ENCODE measurements around the gene SEC14L3.

SEC14L3 gene

DNA sequence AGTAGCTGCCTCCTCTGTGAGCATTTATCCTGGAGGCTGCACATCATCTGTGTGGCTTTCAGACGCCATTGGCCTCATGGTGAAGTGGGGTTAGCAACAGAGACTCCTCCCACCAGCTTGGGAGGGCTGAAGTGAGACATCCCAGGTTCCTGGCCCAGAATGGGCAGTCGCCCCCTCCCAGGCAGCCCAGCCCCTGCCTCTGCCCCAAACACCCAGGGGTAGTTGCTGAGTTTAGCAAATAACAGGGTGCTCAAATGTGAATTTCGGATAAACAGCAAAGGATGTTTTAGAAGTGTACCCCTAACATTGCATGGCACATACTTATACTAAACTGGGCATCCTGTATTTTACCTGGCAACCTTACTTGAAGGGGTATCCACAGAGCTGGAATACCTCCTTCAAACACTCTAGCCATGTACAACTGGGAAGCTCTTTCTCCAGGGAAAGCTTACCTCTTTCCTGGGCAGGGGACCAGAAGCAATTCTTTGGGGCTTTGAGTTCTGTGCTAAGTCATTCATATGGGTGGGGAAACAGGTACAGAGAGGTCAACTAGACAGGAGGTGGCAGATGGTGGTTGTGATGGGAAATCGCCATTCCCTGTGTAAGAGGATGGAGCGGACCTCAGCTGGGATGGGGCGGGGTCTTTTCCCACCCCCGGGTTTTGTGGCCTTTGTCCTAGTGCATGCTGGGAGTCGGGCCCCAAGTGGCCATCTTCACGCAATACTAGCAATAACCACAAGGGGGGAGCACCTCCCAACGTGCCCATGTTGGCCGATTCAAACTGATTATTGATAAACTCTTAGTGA is 27.0 kb downstream of the SEC14L3 start:
- DNase-seq (ENCODE audit: low spot score): peak; percentile 86

DNA sequence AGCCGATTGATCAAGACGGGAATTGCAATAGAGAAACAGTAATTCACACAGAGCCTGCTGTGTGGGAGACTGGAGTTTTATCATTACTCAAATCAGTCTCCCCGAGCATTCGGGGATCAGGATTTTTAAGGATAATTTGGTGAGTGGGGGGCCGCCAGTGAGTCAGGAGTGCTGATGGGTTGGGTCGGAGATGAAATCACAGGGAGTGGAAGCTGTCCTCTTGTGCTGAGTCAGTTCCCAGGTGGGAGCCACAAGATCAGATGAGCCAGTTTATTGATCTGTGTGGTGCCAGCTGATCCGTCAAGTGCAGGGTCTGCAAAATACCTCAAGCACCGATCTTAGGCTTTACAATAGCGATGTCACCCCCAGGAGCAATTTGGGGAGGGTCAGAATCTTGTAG is 30.7 kb downstream of the SEC14L3 start:
- DNase-seq (ENCODE audit: low spot score): no peak

DNA sequence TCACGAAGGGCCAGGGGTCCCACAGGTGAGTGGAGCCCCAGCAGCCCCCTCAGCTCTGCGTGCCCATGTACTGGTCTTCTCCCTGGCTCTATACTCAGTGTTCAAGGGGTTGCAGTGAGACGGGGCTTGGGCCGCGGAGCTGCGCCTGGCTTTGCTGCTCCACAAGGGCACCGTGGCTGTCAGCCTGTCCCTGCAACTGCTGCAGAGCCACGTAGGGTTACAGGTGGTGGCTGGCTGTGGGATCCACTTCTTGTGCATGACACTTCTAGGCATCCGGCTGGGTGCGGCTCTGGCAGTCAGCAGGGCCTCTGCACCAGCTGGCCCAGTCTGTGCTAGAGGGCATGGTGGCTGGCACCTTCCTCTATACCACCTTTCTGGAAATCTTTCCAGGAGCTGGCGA is 32.0 kb downstream of the SEC14L3 start:
- DNase-seq (ENCODE audit: low spot score): no peak

DNA sequence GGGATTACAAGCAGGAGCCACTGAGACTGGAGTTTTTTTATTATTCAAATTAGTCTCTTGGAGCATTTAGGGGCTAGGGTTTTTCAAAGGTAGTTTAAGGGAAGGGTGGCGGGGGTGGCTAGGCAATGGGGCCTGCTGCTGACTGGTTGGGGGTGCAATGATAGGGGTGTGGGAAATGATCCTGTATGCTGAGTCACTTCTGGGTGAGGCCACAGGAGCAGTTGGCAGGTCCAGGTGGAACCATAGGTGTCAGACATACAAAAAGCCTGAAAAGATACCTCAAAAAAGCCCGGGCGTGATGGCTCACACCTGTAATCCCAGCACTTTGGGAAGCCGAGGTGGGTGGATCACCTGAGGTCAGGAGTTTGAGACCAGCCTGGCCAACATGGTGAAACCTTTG is 32.6 kb downstream of the SEC14L3 start:
- no peak for DNase-seq (ENCODE audit: low spot score)

DNA sequence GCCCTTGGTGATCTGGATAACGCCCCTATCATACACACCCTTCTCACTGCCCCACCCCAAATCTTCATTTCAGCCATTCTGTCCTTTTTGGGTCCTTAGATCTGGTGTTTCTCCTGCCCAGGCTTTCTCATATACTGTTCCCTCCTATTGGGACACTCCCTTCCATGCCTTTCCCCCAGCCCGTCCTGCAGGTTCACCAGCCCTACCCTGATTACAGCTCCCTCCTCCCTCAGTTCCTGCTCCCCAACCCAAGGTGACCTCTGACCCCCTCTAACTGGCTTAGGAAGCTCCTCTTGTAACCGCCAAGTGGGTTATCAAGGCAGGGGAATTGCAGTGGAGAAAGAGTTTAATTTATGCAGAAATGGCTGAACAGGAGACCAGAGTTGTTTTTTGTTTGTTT is 33.3 kb downstream of the SEC14L3 start:
- DNase-seq (ENCODE audit: low spot score): no peak

DNA sequence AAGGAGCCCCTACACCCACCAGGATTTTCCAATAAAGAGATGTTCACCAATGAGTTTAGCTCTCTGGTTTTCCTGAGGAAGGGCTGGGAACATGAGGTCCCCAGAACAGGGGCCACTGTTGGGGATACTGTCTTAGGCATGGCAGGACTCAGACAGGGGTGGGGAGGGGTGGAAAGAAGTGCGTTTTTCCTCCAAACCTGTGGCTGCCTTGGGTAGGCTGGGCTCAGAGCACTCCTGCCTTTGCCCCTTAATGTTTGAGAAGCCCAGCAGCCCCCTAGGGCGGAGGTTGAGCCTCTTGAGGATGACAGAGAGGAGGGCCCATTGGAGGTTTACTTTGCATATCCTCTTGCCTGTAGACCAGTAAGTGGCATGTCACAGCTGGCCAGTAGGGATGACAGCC is 35.6 kb downstream of the SEC14L3 start:
- no peak for DNase-seq (ENCODE audit: low spot score)

DNA sequence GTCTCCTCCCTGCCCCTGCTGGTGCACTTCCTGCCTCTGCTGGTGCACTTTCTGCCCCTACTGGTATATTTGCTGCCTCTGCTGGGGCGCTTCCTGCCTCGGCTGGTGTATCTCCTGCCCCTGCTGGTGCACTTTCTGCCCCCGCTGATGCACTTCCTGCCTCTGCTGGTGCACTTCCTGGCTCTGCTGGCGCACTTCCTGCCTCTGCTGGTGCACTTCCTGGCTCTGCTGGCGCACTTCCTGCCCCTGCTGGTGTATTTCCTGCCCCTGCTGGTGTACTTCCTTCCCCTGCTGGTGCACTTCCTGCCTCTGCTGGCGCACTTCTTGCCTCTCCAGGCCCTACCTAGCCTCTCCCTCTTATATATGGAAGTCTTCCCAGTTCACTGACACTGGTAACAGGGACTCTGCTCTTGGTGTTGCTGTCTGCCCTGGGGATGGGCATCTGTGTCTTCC is 36.1 kb downstream of the SEC14L3 start:
- DNase-seq (ENCODE audit: low spot score): no peak

DNA sequence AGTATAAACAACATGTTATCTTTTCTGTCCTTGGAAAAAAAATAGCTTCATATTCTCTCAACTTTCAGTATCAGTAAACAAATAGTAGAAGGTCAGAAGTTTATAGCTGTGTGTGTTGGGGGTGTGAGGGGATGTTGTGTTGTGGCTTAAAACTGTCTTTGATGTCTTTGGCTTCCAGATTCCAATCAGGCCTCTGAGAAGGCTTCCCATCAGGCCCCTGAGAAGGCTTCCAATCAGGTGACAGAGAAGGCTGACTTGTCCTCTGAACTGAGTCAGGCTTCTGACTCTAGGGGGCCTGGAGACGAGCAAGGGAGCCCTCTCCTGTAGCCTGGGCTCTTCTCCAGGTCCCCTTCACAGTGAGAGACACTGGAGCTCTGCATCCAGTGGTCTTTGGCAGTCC is 37.0 kb downstream of the SEC14L3 start:
- no peak for DNase-seq (ENCODE audit: low spot score)

DNA sequence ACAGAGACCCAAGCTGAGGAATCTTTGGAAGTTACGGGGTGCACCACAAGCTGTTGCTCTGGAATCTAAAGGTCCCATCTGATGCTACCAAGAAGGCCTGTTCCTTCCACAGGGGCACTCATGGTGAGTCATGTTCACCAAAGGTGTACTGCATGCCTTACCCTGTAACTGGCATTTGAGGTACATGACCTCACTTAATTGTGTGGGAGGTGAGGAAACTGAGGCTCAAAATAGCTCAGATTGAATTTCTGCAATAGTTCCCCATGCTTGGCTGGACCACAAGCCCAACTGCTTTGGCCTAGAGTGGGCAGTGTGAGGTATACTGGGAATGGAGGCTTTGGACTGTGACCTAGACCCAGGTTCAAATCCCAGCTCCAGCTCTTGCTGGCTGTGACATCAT is 38.0 kb downstream of the SEC14L3 start:
- DNase-seq (ENCODE audit: low spot score): no peak

DNA sequence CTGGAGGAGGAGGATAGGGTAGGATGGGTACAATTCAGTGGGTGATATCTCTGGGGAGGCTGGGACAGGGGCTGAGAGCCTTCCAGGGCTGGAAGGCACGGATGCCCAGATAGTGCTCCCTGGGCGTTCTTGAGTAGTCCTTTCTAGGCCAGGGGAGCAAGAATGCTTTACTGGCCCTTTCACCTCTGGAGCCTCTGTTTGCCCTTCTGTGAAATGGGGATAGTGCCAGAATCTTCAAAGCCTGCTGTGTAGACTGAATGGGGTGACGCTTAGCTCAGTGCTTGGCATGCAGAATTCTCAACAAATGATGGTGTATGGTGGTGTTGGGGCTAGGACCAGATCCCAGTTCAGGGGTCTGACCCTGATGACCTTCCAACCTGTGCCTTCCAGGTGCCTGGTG is 38.6 kb downstream of the SEC14L3 start:
- DNase-seq (ENCODE audit: low spot score): no peak

DNA sequence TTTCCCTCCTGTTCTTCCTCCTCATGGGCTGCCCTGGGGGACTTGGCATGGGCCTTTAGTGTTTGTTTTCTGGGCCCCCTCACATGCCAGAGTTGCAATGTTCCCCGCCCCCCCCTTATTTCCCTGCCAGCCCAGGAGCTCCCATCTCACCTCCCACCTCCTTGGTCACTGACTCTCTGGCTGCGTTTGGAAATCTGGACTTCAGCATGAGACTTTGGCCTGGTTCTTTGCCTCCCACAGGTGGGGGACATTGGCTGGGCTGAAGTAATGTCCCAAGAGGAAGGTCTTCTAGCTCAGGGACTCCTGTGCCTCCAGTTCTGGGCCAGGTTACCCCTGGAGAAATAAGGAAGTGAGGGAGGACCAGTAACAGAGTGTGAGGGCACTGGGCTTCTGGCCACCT is 39.3 kb downstream of the SEC14L3 start:
- no peak for DNase-seq (ENCODE audit: low spot score)

DNA sequence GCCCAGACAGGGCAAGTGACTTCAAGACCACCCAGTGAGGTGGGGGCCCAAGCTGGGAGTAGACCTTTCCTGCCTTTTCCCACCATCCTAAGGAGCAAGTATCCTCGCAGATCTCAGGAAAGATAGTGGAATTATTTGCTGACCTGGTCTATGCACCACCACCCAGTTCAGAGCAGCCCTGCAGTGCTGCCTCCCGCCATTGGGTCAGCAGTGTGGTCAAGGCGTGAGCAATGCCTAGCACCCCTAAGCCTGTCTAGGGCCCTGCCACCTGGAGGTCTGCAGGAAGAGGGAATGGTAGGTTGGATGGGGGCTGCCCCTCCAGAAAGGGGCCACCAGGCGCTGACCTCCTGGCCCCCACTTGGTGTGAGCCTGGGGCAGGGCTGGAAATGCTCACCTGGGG is 39.7 kb downstream of the SEC14L3 start:
- DNase-seq (ENCODE audit: low spot score): no peak

DNA sequence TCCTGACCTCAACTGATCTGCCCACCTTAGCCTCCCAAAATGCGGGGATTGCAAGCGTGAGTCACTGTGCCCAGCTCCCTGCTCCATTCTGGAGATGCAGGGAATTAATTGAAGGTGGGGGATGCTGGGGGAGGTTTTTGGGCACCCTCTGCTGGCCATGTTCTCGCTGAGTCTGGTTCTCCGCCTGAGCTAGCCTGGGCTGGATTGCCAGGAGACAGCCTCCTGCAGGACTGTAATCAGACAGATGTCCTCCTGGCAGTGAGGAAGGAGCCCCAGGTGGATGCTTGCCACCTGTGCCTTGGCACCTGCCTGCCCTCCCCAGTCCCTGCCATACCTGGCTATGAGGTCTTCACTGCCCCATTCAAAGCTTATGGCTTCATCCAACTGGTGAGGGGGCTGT is 40.9 kb downstream of the SEC14L3 start:
- DNase-seq (ENCODE audit: low spot score): no peak

DNA sequence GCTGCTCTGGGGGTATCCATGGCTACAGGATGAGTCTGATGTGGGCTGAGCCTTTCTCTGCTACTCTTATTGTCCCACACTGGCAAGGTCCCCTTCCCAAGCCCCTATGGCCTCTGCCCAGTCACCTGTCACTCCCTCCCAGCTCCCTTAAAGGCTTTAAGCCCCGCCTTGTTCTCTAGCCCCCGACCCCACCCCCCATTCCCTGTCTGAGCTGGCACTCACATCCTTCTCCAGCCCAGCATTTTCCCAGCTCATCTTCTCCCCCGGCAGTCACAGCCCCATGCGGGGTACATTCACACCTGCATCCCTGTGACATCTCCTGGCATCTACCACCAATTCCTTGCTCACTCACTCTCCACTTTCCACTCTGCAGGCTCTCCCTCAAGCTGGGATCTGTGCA is 41.9 kb downstream of the SEC14L3 start:
- DNase-seq (ENCODE audit: low spot score): no peak

DNA sequence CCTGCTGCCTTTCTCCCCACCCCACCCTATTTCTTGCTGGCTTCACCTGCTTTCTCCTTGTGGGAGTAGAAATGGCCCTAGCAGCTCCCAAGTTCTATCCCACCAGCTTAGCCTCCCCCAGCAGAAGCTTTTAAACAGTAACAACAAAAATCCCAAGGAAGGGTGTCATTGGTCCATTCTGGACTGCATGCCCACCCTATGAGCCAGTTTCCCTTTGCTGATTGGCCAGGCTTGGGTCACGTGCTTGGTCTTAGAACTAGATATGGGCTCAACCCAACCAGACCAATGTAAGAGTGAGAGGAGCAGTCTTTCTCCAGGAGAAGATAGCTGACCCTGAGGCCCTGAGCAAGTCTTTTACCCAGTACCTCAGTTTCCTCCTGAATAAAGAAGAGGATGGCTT is 43.9 kb downstream of the SEC14L3 start:
- DNase-seq (ENCODE audit: low spot score): peak; percentile 8

DNA sequence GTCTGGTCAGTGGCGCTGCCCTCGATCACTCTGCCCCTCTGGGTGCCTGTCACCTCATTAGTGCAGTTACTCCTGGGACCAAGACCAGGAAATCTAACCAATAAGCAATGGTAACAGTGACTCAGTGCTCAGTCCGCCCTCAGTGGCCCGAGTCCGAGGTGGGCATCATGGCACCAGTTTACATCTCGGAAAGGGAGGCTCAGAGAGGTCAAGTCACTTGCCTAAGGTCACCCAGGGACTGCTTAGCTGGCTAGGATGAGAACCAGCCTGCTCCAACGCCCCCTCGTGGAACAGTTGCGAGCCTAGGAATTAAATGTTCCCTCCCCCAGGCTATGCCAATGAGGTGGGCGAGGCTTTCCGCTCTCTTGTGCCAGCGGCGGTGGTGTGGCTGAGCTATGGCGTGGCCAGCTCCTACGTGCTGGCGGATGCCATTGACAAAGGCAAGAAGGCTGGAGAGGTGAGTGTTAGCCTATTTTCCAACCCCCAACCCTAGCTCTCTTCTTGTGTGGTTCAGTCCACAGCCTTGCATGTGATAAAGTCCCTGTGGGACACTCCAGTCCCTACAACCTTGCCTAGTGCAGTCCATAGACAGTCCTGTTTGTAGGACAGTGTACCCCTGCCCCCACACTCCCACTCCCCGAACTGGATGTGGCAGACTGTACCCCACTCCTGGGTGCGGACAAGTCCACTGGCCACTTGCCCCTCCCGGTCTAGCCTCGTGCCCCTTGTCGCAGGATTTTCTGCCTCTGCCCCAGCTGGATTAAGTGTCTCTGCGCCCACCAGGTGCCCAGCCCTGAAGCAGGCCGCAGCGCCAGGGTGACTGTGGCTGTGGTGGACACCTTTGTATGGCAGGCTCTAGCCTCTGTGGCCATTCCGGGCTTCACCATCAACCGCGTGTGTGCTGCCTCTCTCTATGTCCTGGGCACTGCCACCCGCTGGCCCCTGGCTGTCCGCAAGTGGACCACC is 45.1 kb downstream of the SEC14L3 start:
- DNase-seq (ENCODE audit: low spot score): peak; percentile 88

DNA sequence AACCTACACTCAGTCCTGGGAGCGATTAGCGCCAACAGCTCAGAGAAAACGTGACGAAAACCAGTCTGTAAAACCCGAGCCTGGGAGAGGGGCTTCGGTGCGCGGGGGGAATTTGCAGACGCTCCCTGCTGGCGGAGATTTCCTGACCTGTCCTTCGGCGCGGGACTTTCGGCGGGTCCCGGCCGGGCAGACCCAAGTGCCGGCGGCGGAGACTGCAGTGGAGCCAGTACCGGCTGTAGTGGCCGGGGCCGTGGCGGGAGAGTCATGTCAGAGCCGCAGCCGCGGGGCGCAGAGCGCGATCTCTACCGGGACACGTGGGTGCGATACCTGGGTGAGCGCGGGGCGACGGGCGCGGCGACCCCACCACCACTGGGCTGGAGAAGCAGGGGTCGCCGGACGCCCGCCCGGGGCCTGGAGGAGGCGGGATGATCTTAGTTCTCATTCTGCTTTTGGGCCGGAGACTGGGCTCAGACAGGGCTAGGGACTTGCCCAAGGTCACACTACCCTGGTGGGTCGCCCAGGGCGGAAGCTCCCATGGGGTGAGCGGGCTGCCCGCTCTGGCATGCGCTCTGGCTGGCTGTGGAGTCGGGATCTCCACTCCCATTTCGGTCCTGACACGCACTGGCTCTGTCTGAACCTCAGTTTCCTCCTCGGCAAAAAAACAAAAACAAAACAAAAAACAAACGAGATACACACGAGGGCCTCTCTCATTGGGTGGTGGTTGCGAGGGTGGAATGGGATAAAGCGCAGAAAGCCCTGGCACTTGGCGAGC is 46.0 kb downstream of the SEC14L3 start, which contains the start of gene MTFP1:
TSS of gene MTFP1 (plus strand) at position 153 of the 772 bp plus-strand sequence. CDS start at position 265, 112 bp downstream.
- peak; percentile 62 for DNase-seq (ENCODE audit: low spot score)

DNA sequence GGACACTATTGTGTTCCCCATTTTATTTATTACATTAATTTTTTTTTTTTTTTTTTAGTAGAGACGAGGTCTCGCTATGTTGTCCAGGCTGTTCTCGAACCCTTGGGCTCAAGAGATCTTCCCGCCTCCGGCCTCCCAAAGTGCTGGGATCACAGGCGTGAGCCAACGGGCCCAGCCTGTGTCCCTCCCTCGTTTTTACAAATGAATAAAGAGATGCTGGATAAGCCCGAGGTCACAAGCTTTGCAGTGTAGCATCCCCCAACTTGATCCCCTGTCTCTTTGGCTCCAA is 46.5 kb downstream of the SEC14L3 start:
- DNase-seq (ENCODE audit: low spot score): no peak

DNA sequence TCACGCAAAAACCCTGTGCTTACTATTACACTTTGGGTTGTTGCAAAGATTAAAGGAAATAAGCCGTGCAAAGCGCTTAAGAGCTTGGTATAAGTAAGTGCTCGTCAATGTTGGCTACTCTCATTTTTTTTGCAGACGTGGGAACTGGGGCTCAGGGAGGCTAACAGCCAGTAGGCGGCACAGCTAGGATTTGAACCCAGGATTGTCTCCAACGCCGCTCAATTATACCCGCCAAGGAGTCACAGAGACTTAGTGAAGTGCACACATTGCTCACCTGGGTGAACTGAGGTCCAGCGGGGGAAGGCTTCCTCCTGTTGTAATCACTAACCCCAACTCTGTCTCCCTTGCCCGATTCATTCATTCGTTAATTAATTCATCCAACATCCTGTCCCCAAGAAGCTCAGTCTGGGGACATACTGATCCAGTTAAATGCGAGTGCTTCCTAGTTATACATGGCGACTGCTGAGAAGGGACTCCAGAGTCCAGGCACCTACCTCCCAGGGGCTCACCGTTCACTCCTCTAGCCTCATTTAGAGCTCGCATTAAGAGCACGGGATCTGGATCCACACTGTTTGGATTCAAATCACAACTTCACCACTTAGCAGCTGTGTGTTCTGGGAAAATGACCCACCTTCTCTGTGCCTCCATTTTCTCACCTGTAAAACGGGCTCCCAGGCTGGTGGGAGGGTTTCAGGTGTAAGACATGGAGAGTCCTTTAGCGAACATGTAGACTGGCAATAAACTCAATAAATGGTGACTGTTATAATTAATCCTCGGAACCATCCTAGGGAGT is 47.1 kb downstream of the SEC14L3 start:
- no peak for DNase-seq (ENCODE audit: low spot score)

DNA sequence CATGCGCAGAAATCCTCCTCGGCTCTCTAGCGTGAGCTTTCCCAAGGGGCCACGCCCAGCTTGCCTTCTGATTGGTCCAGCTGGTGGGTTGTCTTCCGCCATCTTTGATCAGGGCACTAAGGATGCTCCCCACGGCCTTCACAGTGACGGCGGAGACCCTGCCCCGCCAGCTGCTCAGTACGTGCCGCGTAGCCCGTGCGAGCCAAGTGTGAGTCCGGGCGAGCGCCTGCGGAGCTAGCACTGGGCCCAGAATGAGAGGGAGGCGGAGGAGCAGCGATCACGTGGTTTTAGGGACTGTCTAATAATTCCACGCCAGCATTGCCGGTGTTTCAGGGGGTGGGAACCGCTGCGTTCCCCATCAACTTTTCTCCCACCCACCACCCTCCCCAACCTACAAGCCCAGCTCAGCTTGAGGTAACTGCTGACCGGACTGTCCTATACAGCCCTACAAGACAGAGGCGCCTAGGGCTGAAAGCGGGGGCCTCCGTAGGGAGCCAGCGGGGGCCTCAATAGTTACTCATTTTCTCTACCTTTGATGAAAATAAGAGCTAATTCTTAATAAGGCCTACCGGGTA is 47.8 kb downstream of the SEC14L3 start:
- peak; percentile 97 for DNase-seq (ENCODE audit: low spot score)

DNA sequence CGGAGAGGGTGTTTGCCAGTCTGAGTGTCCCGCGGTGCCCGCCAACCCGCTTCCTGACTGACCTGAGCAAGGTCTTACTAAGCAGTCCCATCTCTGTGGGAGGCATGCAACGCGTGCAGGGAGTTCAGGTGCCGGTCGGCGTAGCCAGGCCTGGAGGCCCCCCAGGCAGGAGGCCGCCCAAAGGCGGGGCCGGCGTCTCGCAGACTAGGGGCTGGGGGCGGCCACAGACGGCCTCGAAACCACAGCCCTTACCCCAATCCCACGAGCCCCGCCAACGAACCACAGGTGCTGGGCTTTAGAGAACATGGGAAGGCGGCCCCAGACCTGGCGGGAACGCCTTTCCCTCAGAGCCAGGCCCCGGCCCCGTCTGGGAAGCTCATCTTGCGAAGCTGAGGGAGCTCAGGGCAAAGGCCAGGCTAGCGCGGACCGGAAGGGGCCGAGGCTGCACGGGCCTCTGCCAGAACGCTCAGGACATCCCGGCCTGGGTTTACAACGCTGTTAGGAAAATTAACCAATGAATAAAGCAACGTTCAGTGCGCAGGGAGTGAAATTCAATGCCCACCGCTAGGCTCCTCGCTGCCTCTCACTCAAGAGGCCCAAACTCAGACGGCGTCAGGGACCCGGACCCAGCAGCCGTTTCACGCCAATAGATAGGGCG is 48.4 kb downstream of the SEC14L3 start:
- DNase-seq (ENCODE audit: low spot score): no peak

Data from AG20443 (cell line).